Dermis blood vessel endothelial cell (primary cell): ENCODE results near the gene NEGR1. TPM values are rescaled to one million over a fixed set of nuclear protein-coding genes. Genes with fewer than 3 reads are reported as not detected.

Experiments
- DNase-seq: peaks from one replicate; pipeline ENCODE4 v3.0.0; 2010
- total RNA-seq: library from RNA; depleted of rRNA; stranded (reverse); fragments of >200 nt; gene quantifications from 2 replicates; pipeline ENCODE4 v1.2.3, GENCODE V29; 2014

The NEGR1 gene
- total RNA-seq, 1 donor from 2014 or later: under 0.01 TPM

DNA sequence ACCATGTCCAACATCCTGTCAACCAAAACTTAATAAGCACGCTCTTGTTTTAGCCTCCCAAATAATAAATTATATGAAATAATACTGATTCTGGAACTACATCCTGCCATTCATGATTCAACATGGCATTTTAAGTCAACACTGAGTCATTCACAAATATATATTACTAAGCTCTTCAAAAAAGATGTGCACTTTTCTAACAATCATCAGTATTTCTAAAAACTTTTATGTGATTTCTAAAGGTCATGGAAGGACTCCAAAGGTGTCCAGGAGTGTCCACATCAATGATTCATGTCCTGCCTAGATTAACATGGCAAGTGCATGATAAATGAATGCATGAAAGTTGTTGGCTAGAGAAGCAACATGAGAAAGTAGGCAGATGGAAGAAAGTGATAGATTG lies 51.6 kb downstream of the NEGR1 start:
- peak; percentile 20 for DNase-seq

DNA sequence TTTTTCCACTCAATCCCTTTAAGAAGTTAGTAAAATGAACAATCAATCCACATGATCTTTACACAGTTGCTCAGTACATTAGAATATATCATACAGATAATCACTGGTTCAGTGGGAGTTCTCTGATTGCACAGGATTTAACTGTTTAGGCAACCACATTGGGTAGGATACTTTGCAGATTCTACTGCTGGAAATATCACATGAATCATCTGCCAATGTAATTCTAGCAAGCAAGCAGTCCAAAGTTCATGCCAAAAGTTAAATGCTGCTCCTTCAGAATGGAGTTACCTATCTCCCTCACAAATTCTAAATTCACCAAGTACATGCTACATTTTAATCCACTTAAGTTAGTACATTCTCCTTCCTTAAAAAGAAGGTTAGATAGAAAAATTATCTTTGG lies 52.4 kb downstream of the NEGR1 start:
- DNase-seq: no peak

DNA sequence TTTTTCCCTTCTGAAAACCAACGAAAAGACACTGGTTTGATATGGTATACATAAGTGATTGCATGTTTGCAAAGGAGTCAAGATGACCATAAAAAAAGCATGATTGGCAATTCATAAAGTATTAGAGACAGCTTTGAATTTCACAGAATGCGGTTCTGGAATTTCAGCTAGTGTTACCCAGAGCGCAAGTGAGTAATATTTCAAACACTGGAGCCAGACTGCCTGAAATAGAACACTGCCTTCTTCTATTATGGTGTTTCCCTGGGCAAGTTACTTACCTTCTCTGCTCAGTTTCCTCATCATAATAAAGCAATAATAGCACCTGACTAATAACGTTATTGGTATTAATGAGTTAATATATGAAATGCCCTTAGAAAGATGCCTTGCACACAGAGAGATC lies 54.7 kb downstream of the NEGR1 start:
- DNase-seq: no peak

DNA sequence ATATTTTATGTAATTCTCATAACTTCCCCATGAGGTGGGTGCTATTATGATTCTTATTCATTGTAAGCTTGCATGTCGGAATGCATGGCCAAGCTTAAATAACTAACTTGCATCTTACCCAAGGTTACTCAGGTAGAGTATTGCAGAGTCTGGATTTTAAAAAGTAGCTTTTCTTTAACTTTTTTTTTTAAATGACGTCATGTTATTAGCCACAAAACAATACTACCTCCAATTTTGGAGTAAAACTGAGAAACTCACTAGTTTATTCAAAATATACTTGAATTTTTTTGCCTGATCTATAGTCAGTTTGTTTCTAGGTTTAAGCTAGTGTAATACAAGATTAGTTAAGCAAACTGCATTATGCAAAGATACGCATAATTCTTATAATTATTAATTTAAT lies 57.8 kb downstream of the NEGR1 start:
- DNase-seq: no peak

DNA sequence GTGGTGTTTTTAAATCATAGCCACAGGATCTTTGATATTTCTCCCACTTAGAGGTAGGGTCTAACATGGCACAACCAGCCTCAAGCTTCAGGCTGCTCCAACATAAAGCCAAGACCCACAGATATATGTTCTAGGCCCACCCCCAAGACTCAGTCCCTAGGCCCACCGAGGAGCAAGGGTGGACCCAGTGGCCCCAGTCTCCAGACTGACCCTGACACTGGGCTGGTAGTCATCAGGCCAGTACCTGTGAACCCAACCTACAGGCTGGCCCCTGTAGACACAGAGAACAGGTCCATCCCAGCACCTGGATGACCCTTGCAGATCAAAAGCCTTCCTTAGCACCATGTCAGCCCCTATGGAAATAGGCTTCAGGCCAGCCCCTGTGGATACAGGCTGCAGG lies 60.5 kb downstream of the NEGR1 start:
- no peak for DNase-seq

DNA sequence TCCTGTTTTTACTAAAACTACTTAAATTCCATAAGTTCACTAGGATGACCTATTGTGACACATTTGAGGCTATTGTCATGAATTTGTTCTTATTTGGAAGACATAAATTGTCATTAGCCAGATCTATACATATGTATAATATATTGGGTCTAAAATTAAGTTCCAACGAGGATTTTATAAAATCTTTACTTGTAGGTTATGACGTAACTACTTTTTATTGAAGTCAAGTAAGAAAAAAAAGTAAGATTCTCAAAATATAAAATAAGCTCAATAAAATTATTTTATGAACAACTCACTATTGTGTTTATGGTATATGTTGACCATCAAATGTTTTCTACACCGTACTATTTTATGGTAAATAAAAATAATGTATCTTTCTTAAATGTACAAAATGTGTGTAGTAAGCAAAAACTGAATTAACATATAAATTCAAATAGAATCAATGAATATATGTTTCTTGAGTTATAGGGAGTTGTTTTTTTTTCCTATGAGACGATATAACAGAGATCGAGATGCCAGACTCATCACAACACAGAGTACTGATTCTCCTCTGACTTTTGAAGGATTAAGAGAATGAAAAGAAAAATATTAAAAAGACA lies 64.1 kb downstream of the NEGR1 start:
- no peak for DNase-seq

DNA sequence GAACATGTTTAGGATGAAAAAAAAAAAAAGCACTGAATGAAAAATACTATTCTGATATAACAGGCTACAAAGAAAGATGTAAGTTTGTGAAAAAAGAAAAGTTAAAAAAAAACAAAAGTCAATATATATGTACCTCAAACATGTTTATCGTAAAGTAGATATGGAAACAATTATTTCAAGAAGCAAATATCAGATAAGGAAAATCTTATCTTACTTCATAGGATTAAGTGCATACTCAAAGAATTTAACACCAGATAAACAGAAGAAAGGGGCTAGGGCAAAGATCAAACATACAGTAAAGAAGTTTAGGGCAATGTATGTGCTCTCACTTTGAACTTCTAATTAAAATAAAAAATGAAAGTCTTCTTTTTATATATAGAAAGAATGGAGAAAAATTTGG lies 75.3 kb downstream of the NEGR1 start:
- no peak for DNase-seq

DNA sequence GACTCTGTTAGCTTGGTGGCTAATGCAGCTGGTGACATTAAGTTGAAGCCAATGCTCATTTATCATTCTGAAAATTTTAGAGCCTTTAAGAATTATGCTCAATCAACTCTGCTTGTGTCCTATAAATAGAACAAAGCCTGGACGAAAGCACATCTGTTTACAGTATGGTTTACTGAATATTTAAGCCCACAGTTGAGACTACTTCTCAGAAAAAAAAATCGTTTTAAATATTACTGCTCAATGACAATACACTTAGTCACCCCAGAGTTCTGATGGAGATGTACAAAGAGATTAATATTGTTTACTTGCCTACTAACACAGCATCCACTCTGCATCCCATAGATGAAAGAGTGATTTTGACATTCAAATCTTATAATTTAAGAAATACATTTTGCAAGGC lies 79.6 kb downstream of the NEGR1 start:
- no peak for DNase-seq

DNA sequence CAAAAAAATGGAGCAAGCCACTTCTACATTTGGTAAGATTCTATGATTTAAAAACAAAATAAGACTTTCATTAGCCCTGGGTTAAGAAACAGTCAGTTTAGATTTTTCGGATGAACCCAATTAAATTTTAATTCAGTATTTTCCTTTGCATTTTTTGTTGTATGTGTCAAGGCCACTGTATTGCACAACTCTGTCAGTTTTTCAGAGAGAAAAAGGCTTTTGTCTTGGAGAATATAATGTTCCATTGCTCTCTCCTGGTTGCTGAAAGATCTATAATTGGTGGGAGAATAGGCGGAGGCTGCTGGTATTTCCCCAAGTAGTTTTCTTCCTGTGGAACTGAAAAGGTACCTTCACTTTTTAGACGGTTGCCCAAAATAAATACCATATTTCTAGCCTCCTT lies 84.6 kb downstream of the NEGR1 start:
- no peak for DNase-seq

DNA sequence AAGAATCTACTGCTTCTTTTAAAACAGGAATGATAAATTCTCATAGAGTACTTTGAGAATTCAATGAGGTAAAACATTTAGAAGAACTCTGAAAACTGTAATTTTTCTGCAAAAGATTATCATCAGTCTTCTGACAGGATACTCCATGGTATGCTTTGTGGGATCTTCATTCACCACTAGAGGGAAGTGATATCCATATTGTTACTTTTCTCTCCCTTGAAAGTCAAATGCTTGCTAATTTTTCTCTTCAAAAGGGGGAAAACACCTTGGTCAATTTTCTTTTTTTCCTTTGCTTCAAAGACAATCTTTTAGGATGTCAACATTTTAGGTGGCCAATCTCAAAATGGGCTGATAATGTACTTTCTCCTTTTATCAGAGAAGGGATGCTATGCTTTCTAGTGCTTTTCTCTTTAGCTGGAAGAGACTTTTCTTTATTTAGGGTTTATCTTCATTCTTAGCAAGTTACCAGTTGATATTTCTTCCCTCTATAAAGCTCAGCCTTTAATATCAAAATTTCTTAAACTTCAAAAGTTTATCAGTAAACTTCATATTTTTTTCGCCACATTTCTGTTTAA lies 95.5 kb downstream of the NEGR1 start:
- DNase-seq: peak; percentile 53

DNA sequence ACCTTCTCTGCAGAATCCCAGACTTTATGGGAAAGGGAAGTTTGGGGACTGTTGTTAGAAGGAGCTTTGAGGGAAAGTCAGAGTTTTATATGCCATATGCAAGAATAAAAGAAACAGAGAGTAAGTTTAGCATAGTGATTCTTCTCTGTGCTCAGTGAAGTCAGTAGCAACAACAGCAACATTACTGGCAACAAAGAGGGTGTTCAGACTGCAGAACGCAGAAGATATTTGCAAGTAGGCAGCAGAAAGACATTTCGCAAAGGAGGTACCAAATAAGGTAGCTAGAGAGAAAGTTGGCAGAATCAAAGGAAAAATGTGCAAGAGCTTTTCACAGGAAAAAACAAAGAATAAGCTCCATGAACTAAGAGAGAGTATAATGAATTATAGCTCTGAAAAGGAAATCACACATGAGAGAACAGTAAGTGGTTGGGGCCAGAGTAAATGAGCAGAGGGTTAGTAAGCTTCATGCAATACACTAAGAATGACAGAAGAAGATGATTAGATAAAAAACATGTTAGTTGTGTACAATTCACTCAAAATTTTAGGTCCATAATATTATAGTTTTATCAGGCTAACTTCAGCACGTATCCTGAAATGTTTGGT lies 98.1 kb downstream of the NEGR1 start:
- DNase-seq: no peak

DNA sequence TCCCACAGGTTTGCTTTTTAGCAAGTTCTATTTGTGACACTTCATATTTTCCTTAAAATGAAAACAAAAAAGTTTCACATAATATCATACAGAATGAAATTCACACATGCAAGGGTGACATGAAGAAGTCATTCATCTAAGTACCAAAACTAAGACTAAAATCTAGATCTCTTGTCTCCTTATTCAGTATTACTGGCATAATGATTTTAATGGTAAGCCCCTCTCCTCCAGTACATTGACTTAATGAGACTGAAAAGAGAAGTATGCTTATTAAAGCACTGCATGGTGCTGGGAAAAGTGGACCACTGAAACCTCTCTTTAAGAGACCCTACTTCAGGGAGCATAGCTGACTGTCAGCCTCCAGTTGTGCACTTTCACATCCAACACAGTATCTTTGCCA lies 99.5 kb downstream of the NEGR1 start:
- DNase-seq: no peak

DNA sequence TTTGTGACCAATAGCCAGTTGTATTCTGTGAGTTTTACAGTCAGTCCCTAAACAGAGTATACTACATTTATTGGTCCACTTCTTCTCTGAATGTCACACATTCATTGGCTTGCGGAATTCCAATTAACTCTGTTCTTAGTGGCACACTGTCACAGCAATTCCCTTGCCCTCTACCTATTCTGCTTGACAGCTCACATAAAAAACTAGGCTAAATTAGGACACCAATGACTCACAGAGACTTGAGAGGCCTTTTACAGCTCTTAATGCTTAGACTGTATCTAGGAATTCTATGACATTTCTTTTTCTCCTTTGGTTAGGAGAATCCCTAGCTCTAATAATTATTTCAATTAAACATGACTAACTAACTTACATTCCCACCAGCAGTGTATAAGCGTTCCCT lies 104.1 kb downstream of the NEGR1 start:
- no peak for DNase-seq

DNA sequence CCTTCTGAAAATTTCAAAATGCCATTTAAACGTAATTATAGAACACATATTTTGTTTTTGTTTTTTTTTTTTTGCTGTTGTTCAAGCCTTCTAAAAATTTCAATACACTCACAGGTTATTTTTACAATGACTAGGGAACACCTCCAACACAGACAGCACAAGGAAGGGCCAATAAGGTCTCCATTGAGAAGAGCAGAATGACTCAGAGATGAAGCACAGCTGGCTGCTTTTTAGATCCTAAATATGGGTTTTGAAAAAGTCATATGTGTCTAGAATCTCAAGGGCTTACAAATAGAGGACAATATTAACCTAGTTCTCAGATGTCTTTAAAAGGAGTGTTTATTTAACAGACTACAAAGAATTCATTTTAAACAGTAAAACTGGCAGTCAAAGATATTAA lies 104.6 kb downstream of the NEGR1 start:
- DNase-seq: no peak

DNA sequence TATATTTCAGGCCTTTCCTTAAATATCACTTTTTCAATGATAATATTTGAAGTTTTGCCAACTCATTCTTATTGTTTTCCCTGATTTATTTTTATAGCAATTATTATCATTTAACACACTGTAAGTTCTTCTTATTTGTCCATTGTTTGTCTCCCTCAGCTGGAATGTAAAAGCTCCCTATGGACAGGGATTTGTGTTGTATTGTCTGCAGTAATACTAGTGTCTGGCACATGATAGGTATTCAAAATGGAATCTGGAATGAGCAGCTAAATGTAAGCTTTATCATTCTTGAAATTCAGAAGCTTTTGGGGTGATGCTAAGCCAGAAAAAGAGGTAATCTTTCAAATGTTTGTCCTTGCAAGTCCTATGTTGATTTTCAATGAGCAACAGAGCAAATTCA lies 112.1 kb downstream of the NEGR1 start:
- peak; percentile 40 for DNase-seq

DNA sequence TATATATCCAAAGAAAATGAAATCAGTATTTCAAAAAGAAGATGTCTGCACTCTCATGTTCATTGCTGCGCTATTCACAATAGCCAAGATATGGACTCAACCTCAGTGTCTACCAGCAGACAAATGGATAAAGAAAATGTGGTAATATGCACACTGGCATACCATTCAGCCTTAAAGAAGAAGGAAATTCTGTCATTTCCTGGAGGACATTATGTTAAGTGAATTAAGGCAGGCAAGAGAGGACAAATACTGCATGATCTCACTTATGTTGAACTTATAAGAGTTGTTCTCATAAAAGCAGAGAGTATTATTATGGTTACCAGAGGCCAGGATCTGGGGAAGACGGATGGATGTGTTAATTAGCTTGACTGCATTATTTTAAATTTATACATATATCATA lies 115.9 kb downstream of the NEGR1 start:
- peak; percentile 50 for DNase-seq

DNA sequence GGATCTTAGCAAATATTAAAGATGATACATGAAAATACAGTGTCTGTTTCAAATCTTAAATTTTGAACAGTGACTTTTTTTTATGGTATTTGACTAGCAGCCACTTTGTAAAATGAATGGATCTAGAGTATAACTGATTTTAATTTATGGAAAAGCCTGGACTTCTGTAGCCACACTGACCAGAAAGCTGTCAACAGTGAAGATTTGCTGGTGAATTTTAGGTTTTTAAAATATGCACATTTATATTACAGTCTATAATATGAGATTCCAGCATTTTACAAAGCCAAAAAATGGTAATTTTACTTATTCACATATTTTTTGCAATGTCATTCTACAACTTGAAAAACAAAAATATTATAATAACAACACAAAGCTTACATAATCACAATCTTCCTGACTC lies 131.8 kb downstream of the NEGR1 start:
- no peak for DNase-seq

DNA sequence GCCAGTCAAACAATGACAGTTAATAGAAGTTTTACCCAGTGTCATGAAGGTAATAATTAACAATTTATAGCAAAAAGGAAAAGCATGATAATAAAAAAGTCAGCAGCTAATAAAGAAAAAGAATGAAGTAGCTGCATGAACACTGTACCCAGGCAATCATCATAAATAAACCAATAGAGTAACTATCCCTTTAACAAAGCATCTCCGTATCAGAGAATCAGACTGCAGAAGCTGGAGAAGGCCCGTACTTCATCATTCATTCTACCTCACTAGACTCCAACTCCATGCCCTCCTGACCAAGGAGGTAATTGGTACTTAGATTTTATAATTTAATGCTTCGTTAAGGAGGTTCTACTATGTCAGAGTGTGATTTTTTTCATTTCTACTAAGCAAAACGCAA lies 140.5 kb downstream of the NEGR1 start:
- DNase-seq: no peak

DNA sequence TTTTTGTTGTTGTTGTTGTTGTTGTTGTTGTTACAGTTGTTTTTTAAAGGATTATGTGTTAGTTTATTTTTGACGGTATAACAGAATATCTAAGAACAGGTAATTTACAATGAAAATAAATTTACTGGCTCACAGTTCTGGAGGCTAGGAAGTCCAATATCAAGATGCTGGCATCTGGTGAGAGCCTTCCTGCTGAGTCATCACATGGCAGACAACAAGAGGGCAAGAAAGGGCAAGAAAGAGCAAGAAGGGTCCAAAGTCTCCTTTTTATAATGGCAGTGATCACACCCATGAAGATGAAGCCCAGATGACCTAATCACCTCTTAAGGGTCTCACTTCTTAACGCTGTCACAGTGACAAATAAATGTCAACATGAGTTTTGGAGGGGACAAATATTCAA lies 142.1 kb downstream of the NEGR1 start:
- peak; percentile 17 for DNase-seq

DNA sequence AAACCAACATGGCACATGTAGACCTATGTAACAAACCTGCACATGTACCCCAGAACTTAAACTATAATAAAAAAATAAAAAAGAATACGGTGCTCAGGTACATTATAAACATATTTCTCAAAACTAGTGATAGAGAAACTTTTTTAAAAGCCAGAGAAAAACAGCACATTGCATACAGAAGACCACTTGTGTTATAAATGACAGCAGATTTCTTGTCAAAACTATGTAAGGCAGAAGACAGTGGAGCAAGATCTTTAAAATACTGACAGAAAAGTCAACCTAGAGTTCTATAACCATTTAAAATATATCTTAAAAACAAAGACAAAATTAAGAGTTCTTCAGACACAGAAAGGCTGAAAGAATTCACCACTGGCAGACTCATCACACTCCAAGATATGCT lies 144.7 kb downstream of the NEGR1 start:
- DNase-seq: peak; percentile 4

DNA sequence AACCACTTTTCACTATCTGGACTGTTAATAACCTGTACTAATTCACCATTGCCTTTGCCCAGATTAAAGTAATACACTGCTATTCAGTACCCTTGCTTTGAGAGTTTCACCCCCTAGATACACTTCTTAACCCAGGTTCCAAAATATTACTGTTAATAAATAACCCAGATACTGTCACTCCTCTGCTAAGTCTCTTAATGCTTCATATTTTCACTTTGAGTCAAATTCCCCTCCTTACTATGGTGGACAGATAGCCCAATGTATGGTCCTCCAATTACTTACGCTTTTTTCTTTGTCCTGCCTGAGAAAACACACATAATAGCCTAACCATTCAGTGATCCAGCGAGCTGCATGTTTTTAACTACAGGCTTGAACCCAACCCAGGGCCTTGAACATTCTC lies 152.5 kb downstream of the NEGR1 start:
- DNase-seq: no peak

DNA sequence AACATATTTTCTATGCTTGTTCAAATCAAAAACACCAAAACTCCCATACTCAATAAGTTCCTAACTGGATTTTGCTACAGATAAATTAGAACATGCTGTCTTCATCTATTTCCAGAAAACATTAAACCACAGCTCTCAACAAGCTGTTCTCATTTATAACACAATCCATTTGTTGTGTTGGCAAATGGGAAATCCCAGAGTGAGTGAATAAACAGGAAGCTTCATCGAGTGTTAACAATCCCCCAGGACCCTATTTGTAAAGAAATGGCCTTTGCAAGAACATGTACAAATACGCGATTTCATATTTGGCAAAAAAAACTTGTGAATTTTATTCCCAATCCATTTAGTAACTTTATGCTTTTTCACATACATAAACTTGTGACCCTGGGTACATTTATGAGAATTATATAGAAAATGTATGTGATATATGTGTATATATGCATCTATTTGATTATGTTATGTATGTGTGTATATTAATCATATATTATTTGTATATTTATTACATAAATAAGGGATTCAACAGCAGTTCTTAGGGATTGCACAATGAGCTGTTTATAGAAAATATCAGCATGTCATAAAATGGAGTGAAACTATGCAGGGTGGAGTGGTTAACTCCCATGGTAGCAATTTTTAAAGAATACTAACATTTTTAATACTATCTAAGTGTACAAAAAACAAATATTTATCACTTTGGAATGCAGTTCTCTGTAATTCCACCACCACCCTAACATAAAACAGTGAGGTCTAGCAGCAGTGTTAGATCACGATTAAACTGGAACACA lies 160.0 kb downstream of the NEGR1 start:
- peak; percentile 19 for DNase-seq

DNA sequence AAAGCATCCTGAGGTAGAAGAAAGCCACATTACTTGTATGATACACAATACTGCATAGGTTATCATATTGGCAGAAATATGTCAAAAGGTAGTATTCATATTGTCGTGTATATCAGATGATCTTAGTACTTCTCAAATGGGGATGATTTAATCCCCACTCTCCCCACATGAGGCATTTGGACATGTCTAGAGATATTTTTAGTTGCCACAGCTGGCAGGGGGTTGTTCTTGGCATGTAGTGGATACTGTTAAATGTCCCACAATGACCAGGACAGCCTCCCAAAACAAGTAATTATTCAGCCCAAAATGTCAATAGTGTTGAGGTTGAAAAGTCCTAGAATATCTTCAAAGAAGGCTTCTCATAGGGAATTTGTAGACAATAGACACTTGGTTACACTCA lies 162.8 kb downstream of the NEGR1 start:
- no peak for DNase-seq

DNA sequence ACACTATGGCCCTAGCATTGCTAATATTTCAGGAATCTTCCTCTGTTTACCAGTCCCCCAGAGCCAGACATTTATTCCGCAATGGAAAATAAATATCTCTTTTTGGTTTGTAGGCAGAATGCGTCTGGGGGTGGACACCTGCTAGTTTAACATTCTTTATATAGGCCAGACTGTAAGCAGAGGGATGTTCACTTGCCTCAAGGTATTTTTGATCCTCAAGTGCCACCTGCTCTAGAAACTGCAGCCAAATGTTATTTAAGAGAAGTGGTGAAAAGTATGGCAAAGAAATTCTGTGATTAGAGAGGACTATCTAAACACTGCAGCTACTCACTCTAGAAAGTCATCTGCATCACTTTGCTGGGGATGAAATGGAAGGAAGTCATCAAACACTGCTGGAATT lies 164.7 kb downstream of the NEGR1 start:
- no peak for DNase-seq
